HG03095 (cell line): ENCODE measurements around the gene CCNH.
A peak's percentile ranks its signal among the peaks of the same experiment; 100 is the strongest.

Source experiments
- ATAC-seq: cut with Tn5 transposase; IDR thresholded peaks from one replicate; pipeline ENCODE4 v1.9.1; 2021; ENCODE audit warnings: moderate library complexity; ENCODE audit not compliant: unreplicated experiment

Gene CCNH

DNA sequence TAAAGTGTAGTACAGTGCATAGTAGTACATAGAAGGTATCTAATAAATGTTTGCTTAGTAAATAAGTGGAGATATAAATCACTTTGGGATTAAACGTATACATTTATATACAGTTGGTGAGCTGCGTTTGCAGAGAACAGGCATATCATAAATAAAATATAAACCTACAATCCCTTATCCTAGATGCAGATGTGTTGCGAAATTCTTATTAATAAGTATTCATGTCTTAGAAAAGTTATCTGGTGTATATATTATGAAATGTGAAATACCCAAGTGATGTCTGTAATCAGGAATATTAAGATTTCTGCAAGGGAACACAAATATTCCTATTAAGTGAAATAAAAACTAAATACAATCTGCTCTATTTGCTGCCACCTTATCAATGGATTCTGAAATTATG is 8.8 kb downstream of the CCNH start:
- ATAC-seq: no peak

DNA sequence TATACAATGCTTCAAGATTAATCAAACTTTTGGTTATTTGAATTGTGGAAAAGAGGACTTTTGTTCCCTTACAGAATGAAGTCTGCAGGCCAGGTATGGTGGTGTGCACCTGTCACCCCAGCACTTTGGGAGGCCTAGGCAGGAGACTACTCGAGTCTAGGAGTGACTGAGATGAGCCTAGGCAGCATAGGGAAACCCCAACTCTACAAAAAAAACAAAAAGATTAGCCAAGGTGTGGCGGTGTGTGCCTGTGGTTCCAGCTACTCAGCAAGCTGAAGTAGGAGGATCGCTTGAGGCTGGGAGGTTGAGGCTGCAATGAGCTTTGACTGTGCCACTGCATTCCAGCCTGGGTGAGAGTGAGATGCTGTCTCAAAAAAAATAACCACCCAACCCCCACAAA is 9.3 kb downstream of the CCNH start:
- no peak for ATAC-seq

DNA sequence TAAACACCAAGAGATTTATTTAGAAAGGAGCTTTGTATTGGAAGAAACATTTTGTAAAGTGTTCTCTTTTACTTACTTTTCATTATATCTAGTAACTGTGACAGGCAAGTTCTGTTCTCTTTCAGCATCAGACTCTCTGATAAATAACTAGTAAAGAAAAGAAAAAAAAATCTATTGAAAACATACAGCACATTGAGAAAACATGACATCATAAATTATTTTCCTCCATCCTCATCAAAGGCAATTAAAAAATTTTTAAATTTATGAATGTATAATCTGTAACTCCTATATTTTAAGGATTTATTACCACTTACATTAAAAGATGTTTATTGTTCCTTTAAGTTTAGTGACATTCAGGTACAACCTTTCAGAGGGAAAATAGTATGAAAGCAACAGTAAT is 11.1 kb downstream of the CCNH start:
- no peak for ATAC-seq

DNA sequence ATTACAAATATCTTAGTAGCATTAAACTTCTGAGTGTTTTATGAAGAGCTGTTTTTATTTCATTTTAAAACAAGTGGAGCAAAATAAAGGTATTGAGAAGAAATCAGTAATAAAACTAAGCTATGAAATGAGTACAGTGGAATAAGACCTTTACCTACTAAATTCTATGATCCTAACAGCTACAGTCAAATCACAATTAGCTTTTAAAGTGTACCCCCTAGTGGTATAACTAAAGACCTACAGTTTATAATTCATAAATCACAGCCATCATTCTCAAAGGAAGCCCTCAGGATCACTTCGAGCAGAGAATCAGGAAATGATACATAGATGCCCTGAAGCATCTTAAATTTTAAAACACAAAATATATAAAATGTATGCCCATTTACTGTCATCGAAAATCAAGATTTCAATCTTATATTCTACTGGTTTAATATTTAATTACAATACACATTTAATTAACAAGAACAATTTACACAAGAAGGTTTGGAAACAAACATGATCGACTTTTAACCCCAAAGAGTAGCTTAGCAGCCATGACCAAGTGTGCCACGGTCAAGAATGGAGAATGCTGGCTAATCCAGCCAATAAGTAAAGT is 12.3 kb downstream of the CCNH start:
- ATAC-seq: peak; percentile 71

DNA sequence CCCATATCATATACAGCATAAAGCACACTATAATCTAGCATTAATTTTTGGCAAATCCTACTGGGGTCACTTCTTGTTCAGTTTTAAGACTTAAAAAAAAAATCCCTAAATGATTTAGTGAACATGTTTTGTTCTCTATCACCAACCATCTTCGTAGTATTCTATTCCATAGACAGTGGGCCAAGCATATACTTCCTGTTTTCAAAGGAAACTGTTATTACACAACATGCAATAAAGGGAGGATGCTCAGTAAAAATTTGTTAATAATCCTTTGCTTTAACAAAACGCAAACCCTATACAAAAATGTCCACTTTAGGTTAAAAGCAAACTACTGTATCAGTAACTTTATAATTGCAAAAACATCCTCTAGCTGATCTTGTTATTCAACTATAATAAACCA is 13.0 kb downstream of the CCNH start:
- no peak for ATAC-seq

DNA sequence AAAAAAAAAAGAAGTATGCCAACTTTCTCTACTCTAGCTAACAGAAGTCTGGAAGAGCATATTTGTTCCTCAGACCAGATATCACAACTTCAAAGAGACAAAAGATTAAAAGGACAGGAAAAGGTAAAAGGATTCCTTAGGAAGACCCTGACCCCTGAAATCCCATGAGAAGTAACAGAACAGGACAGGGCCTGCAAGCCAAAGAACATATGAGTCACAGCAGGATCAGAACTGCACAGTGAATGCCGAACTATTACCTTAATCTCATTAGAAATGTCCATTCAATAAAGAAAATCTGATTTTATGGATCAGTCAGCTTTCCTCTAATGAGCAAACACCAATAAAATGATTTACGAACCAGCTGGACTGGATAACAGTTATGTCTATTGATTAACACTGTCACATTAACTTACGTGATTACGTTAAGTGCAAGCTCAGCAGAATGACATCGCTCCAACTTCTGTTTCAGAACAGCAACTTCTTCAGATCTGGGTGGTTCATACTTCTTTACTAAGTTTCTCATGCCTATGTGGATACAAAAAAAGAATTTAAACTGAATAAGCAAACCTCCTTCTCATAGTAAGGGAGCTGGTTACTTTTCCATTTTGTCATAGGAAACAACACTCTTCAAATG is 13.6 kb downstream of the CCNH start:
- ATAC-seq: no peak

DNA sequence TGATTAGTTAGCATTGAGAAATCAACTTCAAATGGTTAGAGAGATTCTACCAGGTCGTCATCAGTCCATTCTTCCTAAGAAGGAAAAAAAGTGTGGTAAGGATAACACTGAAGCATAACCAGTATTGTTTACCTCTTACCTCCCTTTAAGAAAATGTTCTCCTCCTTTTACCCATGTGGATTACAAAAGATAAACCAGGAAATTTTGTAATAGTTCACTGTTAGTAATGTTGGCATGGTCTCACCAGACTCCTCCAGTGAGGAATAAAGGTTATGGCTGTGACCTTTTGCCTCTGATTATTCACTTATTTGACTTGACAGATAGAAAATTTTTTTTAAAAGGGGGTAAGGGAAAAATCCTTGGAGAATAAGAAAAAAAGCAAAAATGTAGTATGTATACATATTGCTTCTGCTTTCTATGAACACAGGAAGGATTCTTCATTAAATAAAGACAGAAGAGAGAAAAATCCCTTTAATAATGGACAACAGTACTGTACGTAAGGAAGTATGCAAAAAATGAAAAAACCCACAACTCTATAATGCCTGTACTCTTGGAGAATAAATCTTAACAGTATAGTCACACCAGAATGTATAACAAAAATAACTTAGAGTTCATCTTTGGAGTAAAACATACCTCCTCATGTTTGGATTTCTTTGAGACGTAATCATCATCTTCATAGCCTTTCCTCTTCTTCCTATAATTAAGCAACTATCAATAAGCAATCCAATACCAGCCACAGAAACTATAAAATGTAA is 18.1 kb downstream of the CCNH start:
- no peak for ATAC-seq

DNA sequence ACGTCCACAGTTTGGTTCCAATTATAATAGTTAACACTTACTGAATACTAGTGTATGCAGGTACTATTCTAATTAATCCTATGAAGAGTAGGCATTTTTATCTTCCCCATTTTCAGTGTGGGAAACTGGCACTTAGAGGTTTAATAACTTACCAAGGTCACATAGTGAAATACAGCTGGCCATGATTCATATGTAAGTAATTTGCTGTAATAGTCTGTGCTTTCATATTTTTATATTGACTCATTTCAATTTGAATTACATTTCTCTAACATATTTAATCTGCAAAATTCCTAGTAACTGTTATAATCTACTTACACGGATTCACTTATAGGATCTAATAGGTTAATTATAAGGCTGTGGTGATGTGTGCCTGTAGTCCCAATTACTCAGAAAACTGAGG is 19.4 kb downstream of the CCNH start:
- ATAC-seq: no peak

DNA sequence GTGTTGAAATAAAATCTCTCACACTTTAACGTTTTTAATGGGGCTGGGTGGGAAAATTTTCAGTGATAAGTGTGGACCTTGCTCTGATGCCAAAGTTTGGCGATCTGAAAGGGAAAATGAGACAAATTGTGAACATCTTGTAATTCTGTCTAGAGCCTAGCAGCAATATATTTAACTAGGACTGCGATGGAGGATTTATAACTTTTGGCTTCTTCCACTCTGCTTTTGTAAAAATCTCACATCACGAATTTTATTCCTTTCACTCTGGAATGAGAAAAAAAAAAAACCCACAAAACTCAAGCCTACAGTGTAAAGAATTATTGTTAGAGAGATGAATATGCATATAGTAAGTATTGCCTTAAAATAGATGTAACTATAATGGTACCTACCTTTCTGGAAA is 19.9 kb downstream of the CCNH start:
- ATAC-seq: no peak

DNA sequence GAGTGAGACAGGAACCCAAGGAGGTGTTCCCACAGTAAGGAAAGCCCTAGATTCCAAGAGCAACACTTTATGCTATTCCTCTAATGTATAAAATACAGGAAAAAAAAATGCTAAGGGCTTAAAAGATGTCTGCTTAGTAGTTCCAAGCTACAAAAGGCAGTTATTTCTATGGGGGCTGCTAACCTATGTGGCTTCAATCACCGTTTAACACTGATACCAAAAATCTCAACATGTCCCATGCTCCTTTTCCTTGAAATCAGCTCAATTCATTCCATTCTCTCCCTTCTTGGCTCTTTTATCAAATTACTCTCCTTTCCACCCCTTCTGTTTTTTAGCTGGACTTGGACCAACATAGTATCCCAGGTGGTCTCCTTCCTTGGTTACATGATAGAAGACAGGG is 20.6 kb downstream of the CCNH start:
- no peak for ATAC-seq

DNA sequence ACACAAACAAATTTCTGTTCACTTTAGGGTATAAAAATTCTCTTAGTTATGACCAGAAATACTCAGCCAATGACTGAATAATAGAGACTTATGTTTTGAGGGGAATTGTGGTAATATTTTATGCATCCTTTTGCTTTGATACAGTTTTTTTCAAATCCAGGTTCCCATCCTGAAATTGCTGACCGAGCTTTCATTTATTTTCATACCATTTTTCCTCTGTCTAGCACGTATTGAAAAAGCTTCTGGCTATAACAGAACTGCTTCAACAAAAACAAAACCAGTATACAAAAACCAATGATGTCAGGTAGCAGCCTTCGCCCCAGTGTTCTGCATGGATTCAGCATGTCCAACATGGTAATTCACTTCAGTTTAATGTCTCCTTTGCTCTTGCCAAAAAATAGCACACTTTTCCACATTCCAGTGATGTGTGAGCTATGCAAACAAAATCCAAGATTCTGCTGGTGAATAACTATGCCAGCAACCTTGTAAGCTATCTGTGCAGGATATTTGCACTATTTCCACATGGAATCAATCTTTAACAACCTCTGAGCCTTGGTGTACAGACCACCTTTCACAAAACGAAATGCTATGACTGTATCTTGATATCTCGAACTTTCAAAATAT is 22.0 kb downstream of the CCNH start:
- ATAC-seq: no peak

DNA sequence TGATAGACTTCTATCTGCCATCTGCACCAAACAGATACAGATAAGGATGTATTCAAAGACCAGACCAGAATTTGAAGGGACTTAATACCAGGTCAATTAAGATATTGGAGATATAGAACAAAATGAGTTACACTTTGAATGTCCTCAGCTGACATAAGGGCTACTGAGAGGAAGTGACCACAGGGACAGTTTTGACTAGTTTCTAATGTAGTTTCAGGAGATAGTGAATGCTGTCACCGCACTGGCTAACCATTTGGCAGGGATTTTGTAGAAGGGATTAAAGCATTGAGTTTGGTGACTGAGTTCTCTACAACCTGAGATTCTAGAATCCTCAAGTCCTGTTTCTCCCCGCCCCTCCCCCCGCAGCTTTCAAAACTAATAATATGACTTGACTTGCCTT is 22.7 kb downstream of the CCNH start:
- no peak for ATAC-seq

DNA sequence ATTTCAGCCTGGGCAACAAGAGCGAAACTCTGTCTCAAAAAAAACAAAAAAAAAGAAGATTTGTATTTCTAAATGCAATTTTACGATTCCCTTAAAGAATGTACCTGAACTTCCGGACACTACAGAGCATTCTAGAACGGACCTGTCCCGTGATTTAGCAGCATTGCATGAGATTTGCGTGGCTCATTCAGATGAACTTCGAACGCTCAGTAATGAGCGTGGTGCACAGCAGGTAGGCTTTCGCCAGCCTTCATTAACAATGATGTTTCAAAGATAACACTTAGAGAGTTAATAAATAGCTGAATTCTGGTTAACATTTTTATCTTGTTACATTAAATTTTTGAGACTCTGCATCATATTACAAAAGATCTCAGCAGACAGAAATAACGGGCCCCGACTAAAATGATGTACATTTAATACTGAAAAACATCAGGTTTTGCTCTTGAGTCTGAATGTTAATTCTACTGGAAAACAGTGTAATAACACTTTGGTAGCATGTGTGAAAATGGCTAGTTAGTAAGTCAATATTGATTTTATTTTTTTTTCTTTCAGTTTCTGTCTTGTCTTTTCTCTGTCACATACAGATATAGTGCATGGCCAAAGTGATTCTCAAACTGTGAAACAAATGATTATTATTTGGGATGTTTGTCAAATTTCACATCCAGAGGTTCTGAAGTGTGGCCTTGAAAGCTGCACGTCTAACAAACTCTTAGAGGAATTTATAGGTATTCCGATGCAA is 23.3 kb downstream of the CCNH start:
- no peak for ATAC-seq

DNA sequence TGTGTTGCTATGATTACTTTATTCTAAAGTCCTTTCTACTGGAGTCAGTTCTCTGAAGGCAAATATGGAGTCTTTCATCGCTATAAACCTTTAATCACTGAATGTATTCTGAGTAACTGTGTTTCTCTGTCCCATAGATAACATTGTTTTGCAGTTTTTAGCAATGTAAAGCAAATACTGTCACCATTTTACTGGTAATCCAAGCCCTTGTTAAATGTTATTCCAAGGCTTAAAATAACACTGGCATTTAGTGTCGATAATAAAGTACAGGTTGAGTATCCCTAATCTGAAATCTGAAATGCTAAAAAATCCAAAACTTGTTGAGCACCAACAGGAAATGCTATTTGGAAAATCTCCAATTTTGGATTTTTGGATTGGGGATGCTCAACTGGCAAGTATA is 24.6 kb downstream of the CCNH start:
- no peak for ATAC-seq

DNA sequence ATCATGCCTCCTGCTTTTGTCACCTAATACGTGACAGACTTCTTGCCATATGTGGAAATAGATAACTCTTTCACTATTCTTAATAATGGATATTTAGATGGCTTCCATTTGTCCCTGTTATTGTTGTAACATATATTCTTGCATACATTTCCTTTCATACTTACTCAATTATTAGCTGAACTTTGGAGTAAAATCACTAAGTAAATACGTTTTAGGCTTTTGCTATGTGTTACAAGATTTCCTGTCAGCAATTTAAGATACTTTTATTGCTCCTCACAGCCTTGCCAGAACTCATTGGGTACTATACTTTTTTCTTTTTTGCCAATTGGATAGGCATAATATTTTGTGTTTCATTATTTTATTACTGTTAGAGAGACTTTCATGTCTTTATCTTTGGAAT is 26.9 kb downstream of the CCNH start:
- ATAC-seq: no peak

DNA sequence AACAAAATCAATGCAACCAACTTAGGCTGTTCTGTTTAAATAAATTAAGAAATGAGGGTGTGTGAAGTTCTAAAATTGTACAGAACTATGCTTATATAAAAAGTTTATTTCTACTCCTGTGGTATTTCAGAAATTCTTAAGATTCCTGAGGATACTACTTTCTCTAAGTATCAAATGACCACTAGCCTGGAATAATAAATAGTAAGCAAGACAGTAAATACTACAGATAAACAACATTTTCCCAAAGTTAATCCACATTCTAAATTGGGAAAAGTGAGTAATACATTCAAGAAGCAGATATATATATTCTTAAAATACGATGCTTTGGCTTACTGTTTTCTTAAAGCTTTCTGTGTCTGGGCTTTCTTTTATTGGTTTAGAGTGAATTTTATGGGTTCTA is 29.5 kb downstream of the CCNH start:
- no peak for ATAC-seq

DNA sequence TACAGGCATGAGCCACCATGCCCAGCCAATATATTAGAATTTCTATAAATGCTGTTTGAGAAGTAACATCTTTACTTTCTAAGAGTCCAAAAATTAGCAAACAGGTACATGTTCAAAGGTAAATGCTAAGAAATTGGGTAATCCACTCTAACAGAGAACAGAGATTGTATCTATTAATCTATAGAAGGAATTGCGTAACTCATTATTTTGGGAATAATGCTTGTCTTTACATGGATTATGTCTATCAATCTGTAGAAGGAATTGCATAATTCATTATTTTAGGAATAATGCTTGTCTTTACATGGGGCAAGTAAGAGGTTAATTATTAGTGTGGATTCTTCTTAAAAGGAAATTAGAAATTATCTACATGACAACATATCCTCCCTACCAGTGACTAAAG is 30.5 kb downstream of the CCNH start:
- ATAC-seq: no peak

DNA sequence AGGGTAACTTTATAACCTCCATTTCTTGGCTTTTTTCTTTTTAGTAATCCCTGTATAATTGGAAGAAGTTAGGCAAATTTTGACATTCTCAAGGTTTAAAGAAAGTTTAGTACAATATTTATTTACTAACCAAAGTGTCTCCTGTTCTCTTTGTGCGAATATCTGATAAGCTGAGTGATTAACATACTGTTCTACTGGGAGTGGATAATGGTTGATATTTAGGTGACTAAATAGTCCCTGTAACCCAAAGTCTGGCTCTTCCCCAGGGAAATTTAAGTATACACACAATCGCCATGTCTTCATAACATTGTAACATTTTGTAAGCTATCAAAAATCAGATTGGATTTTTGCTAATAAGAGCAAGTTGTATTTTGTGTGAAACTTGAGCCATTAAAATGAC is 40.0 kb downstream of the CCNH start:
- ATAC-seq: no peak

DNA sequence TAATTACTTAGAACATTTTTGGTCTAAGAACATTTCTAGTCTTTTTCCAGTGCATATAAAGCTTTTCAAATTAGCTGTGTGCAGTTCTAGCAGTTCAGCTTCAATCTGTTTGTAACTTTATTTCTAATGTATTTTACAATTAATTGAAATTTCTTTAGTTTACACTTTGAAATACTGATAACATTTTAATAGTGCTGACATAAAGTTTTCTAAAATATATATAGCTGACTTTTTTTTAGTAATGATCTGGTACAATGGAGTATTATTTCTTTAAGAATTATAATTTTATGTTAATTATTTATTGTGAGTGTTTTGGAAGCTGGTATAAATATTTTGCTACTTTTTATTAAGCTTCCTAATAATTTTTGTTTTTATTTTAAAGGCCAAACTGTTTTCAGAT is 43.3 kb downstream of the CCNH start:
- no peak for ATAC-seq

DNA sequence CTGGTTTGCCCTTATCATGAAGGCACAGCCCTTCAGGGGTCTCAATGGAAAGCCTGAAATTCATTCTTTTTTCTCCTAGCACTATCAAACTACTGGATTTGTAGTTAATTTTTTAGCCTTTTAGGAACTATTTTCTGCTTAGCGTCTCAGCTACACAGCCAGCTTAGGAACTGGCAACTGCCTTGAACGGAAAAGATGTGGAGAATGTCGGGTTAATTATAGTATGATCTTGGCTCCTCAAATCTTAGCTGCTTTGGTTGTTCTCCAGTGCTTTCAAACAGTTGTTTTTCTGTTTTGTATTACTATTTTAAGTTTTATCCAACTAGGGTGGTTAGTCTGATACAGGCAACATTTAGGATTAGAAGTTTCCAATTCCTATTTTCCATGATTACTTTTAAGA is 44.1 kb downstream of the CCNH start:
- ATAC-seq: no peak

DNA sequence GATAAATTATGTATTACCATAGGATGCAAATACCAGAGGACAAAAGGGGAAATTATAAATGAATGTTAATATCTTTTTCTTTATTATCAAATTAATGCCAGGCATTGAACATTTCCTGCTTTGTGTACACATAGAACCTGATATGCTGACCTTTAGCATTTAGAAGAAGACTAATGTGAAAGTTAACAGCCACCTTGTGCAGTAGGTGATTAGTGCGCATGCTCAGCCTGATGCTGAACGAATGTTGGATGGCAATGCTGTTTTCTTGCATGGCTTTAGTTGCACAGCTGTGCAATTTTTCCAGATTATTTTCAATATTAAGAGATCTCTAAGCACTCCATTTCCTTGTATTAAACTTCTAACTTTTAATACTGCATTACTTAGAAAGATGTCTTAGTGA is 45.5 kb downstream of the CCNH start:
- no peak for ATAC-seq
